ENCODE measurements around the gene SRSF3.

SRSF3 gene

GRCh38 chr6:36643977-36644376 lies 49.8 kb downstream of the SRSF3 start:
- Histone ChIP-seq H3K36me3 (ENCODE audit: control insufficient read depth, insufficient read depth, low read length) (no peaks in the 10 kb centered on the region), H3K27ac (no peak overlapping the region), H3K27me3 (ENCODE audit: control insufficient read depth, insufficient read depth, low read length) (no peaks in the 10 kb centered on the region), H3K9ac (no peak overlapping the region), H3K79me2 (no peaks in the 10 kb centered on the region), H3K4me1 (no peaks in the 10 kb centered on the region), H2AFZ (no peak overlapping the region), H3K4me3 (ENCODE audit: low read depth, low read length) (no peak overlapping the region), H3K4me2 (ENCODE audit: low read length) (no peak overlapping the region), H3K9me3 (ENCODE audit: control insufficient read depth, low read length) (no peaks in the 10 kb centered on the region)
- no peak for TF ChIP-seq CTCF (IDR thresholded peaks at IDR 0.05)

DNA sequence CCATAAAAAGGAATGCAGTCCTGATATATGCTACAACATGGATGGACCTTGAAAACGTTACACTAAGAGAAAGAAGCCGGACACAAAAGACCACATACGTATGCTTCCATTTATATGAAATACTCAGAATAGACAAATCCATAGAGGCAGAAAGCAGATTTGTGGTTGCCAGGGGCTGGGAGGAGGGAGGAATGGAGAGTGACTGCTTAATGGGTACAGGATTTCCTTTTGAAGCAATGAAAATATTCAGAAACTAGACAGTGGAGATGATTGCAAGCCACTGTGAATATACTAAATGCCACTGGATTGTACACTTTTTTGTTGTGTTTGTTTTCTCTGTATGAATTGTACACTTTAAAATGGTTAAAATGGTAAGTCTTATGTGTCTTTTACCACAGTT lies 54.9 kb downstream of the SRSF3 start:
- Histone ChIP-seq H3K36me3 (ENCODE audit: control insufficient read depth, insufficient read depth, low read length) (no peaks in the 10 kb centered on the region), H3K9me3 (ENCODE audit: control insufficient read depth, low read length) (no peaks in the 10 kb centered on the region), H3K9ac (no peak overlapping the region), H3K4me2 (ENCODE audit: low read length) (no peak overlapping the region), H3K4me3 (ENCODE audit: low read depth, low read length) (no peak overlapping the region), H3K27ac (no peak overlapping the region), H2AFZ (no peak overlapping the region), H3K27me3 (ENCODE audit: control insufficient read depth, insufficient read depth, low read length) (no peaks in the 10 kb centered on the region), H3K79me2 (no peaks in the 10 kb centered on the region), H3K4me1 (no peaks in the 10 kb centered on the region)
- no peak for TF ChIP-seq CTCF (IDR thresholded peaks at IDR 0.05)

GRCh38 chr6:36649701-36650484 lies 55.7 kb downstream of the SRSF3 start:
- Histone ChIP-seq H3K27ac (no peak overlapping the region), H3K9me3 (ENCODE audit: control insufficient read depth, low read length) (no peaks in the 10 kb centered on the region), H3K79me2 (no peaks in the 10 kb centered on the region), H3K4me1 (no peaks in the 10 kb centered on the region), H3K36me3 (ENCODE audit: control insufficient read depth, insufficient read depth, low read length) (no peaks in the 10 kb centered on the region), H3K4me3 (ENCODE audit: low read depth, low read length) (no peak overlapping the region), H3K27me3 (ENCODE audit: control insufficient read depth, insufficient read depth, low read length) (no peaks in the 10 kb centered on the region), H3K4me2 (ENCODE audit: low read length) (no peak overlapping the region), H3K9ac (no peak overlapping the region), H2AFZ (no peak overlapping the region)
- no peak for TF ChIP-seq CTCF (IDR thresholded peaks at IDR 0.05)

GRCh38 chr6:36650848-36651478 lies 56.8 kb downstream of the SRSF3 start:
- Histone ChIP-seq H3K4me2 (ENCODE audit: low read length) (no peak overlapping the region), H3K9me3 (ENCODE audit: control insufficient read depth, low read length) (no peaks in the 10 kb centered on the region), H2AFZ (no peak overlapping the region), H3K27ac (no peak overlapping the region), H3K36me3 (ENCODE audit: control insufficient read depth, insufficient read depth, low read length) (no peaks in the 10 kb centered on the region), H3K4me1 (no peaks in the 10 kb centered on the region), H3K27me3 (ENCODE audit: control insufficient read depth, insufficient read depth, low read length) (no peaks in the 10 kb centered on the region), H3K4me3 (ENCODE audit: low read depth, low read length) (no peak overlapping the region), H3K9ac (no peak overlapping the region), H3K79me2 (no peaks in the 10 kb centered on the region)
- no peak for TF ChIP-seq CTCF (IDR thresholded peaks at IDR 0.05)
